Measurements from ENCODE around the gene SLC5A12.
A peak's percentile ranks its signal among the peaks of the same experiment; 100 is the strongest.
"Not testable (repeated sequence)": the region's sequence is repeated elsewhere in the genome, so short reads cannot be mapped to it uniquely, and the experiment has no call there.

SLC5A12 gene

GRCh38 chr11:26649884-26650283, 72.0 kb downstream of the SLC5A12 start:
- peak; percentile 3 for DNase-seq

- not testable (repeated sequence) for DNase-seq
Observed at GRCh38 chr11:26643314-26643713, 78.5 kb downstream of the SLC5A12 start.

- no peak for DNase-seq
Observed at GRCh38 chr11:26632691-26633159, 89.1 kb downstream of the SLC5A12 start.

DNA sequence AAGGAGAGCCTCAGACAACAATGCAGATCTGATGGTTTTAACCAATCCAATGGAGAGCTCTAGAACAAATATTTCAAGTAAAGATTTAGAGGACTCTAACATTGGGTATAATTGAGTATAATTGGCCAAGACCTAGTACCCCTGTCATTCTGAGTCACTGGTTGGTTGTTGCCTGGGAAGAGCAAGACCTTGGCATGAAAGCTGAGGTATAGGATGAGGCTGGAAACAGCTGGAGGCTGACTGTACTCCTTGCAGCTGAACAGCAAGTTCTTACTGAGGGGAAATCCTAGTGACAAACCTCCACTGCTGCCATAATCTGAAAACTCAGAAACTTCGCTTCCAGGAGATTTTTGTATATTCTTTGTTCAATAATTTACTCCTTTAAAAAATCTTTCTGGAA, 95.5 kb downstream of the SLC5A12 start:
- no peak for DNase-seq

GRCh38 chr11:26623076-26623659, 98.7 kb downstream of the SLC5A12 start:
- no peak for DNase-seq

DNA sequence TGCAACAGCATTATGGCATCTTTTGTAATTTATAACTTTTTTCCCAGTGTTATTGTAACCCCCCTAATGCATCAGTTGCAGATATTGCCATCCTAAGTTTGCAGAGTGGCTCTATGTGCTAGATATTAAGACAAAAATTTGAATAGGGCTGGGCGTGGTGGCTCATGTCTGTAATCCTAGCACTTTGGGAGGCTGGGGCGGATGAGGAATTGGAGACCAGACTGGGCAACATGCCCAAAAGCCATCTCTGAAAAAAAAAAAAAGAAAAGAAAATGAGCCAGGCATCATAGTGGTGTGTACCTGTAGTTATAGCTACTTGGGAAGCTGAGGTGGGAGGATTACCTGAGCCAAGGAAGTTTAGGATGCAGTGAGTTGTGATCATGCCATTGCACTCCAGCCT, 99.7 kb downstream of the SLC5A12 start:
- DNase-seq: no peak

- DNase-seq: no peak
Observed at GRCh38 chr11:26621132-26621531, 100.7 kb downstream of the SLC5A12 start.

DNA sequence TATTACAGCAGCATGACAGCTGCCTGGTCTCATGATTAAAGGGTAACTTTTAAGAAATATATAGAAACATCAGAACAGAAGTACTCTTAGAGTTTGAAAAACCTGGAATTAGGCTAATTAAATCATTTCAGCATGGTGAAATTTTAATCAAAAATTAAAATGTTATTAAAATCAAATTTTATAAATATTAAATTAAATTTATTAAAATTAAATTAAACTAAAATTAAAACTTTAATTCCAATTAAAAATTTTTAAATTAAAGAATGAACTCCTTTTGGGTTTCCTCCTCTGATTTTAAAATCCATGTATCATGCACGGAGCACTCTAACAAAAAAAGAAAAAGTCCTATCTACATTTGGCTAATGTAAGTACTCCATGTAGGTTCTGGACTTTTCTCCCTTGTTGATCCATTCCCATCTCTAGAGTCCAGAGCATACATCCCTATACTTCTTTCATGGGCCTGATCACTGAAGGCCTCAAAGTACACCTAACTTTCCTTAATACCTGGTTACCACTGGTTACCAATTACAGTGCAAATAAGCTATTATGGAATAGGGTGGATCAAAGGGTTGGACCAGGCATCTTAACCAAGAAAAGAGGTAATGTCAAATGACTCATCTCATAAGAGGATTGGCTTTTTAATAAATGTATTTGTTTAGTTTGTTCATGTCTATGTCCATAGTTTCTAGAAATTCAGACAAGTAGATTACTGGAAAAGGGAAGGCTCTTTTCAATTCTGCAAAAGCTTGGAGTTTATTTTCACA, 101.4 kb downstream of the SLC5A12 start:
- no peak for DNase-seq

- no peak for DNase-seq
Observed at GRCh38 chr11:26618441-26618840, 103.4 kb downstream of the SLC5A12 start.

Measured in CD4-positive, alpha-beta T cell treated with Interleukin-10 for 1 hour (primary cell).